ENCODE measurements around the gene STPG2. TPM values are rescaled to one million over a fixed set of nuclear protein-coding genes. Genes with fewer than 3 reads are reported as not detected.

STPG2 gene
- total RNA-seq, 1 donor from 2014 or later, result not detected

GRCh38 chr4:97531351-97531750 is 611.9 kb downstream of the STPG2 start:
- no peak for DNase-seq (ENCODE audit: extremely low read depth, low read depth, low spot score)

- DNase-seq (ENCODE audit: extremely low read depth, low read depth, low spot score), result no peak
Observed at GRCh38 chr4:97530676-97531075, 612.6 kb downstream of the STPG2 start.

GRCh38 chr4:97525236-97525635 is 618.0 kb downstream of the STPG2 start:
- DNase-seq (ENCODE audit: extremely low read depth, low read depth, low spot score), result peak; percentile 51

- no peak for DNase-seq (ENCODE audit: extremely low read depth, low read depth, low spot score)
Observed at GRCh38 chr4:97517939-97518338, 625.3 kb downstream of the STPG2 start.

GRCh38 chr4:97513917-97514316 is 629.4 kb downstream of the STPG2 start:
- no peak for DNase-seq (ENCODE audit: extremely low read depth, low read depth, low spot score)

Other genes starting within 250 kb of the STPG2 start
- 41.6 and 47.0 TPM in 2 replicates for gene RAP1GDS1, start 117.9 kb upstream of the STPG2 start, total RNA-seq